HUES6 (cell line): ENCODE measurements around the gene MEN1.

Experiments
- H3K27ac ChIP-seq: 2 replicates; pipeline ENCODE4 v1.7.0; 2013; ENCODE audit warnings: low read depth, mild to moderate bottlenecking, low read length, inconsistent platforms
- H3K27me3 ChIP-seq: 2 replicates; pipeline ENCODE4 v1.6.1; 2013; ENCODE audit warnings: low read length; ENCODE audit not compliant: control insufficient read depth, insufficient read depth
- H3K36me3 ChIP-seq: 2 replicates; pipeline ENCODE4 v1.6.1; 2013; ENCODE audit warnings: low read length; ENCODE audit not compliant: control insufficient read depth, insufficient read depth
- H3K4me1 ChIP-seq: 2 replicates; pipeline ENCODE4 v1.6.1; 2013; ENCODE audit warnings: low read length; ENCODE audit not compliant: control insufficient read depth, insufficient read depth
- H3K4me3 ChIP-seq: 2 replicates; pipeline ENCODE4 v1.5.1; 2013; ENCODE audit warnings: low read depth, low read length
- H3K9ac ChIP-seq: one replicate; pipeline ENCODE4 v1.6.1; 2013; ENCODE audit warnings: mild to moderate bottlenecking, low read length
- H3K9me3 ChIP-seq: 2 replicates; pipeline ENCODE4 v1.6.1; 2013; ENCODE audit warnings: low read depth, low read length; ENCODE audit not compliant: control insufficient read depth, insufficient read depth

The MEN1 gene

DNA sequence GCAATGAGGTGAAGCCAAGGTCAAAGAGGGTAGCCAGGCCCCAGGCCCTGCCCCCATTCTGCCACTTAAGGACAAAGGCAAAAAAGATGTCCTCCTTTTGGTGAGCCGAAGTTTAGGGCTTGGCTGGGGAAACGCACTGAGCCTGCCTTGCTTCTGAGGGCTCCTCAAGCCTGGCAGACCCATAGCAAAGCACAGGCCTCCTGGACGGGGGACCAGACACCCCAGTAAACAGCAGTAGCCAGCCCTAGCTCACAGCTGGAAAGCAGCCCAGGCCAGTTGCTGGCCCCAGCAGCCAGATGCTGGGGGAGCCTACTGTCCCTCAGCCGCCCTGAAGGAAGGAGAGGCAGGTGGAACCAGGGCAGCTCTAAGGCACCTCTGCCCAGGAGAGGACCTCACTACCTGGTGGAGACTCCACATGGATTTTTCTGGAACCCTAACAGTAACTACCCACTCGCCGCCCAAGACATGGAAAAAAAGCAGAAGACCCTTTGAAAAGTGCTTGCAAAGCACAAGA is 46.8 kb downstream of the MEN1 start:
- Histone ChIP-seq H3K27ac (peak overlapping the region; percentile 83), H3K9ac (peak overlapping the region; percentile 60), H3K27me3 (no peaks in the 10 kb centered on the region), H3K9me3 (no peaks in the 10 kb centered on the region), H3K4me1 (peaks cover 71% of the 10 kb centered on the region), H3K4me3 (peak overlapping the region; percentile 8; the same call in 1 of the 2 replicates), H3K36me3 (peaks cover 51% of the 10 kb centered on the region)

DNA sequence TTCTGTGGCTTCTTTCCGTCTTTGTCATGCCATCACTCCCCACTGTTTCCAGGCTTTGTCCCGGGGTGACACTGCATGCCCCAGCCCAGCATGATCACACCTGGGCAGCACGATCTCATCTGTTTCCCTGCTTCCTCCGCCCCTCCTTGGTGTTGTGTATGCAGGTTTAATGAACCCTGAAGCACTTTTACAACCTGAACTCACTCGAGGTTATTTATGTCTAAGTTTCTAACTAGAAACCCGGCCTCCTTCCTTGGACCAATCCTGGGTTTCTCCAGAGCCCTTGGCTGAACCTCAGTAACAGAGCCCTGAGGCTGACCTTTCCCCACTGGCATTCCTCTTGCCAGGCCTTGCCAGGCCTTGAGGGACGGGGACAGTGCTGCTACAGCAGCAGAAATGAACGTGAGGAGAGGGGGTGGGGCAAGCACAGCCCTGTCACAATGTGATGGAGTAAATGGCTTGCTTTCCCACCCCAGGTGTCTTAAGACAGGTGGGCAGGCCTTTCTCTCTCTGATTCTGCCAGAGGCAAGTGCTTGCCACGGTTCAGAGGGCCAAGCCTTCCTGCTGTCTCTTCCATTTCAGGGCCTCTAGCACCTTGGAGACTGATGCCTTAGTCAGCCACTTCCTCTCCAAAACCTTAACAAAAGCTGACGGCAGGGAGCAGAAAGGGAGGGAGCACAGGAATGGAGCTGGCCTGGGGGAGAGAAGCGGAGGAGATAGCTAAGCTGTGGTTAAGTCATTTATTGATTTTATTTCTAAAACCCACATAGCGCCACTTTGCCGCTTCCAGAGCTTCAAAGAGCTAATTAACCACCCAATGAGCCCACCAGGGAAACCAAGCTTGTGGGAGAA is 47.5 kb downstream of the MEN1 start:
- Histone ChIP-seq H3K9ac (peak overlapping the region; percentile 60), H3K4me3 (peak overlapping the region; percentile 8; the same call in 1 of the 2 replicates), H3K27ac (peak overlapping the region; percentile 83), H3K9me3 (no peaks in the 10 kb centered on the region), H3K36me3 (peaks cover 45% of the 10 kb centered on the region), H3K4me1 (peaks cover 71% of the 10 kb centered on the region), H3K27me3 (no peaks in the 10 kb centered on the region)

DNA sequence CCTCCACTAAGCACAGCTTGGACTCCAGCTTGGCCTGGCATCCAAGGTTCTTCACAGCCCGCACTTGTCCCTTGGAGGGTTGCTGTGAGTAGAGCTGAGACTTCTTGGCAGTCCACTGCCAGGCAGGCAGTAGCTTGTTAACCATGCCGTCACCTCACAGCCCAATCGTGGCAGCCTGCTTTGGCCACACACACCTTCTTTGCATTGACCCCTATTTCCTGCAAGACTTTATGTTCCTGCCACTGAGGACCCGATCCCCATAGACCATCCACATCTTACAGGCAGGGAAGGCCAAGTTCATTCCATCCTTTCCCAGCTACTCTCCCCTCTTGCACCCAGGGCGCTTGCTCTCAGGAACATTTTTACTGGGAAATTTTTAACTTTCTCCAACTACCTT is 48.1 kb downstream of the MEN1 start:
- Histone ChIP-seq H3K27ac (peak overlapping the region; percentile 83), H3K4me1 (peaks cover 68% of the 10 kb centered on the region), H3K9ac (peak overlapping the region; percentile 60), H3K36me3 (peaks cover 38% of the 10 kb centered on the region), H3K4me3 (no peak overlapping the region; the same call in 1 of the 2 replicates), H3K27me3 (no peaks in the 10 kb centered on the region), H3K9me3 (no peaks in the 10 kb centered on the region)

DNA sequence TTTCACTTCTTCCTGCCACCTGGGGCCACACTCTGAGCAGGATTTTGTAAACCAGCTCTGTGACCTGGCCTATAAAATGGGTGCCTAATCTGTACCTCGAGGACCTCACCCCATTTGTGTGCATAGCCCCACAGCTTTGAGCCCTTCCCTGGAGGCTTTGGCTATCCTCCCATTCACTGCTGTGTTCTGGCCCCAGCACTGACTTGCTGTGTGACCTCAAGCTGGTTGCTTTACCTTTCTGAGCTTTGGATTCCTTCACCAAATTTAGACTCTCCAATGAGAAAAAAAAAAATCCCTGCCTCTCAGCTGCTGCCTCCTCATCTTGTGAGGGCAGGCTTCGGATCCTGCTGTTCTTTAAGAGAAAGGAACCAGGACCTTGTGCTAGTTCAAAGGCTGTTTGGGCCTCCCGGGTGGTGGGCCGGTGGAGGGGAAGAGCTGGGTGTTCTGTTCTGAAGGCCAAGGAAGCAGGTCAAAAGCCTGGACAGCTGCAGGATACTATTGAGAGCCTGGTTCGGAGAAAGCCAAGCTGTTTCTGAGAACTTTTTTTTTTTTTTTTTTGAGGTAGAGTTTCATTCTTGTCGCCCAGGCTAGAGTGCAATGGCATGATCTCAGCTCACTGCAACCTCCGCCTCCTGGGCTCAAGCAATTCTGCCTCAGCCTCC is 49.5 kb downstream of the MEN1 start:
- no peak overlapping the region for H3K27ac ChIP-seq
- H3K4me1 ChIP-seq = peaks cover 62% of the 10 kb centered on the region
- no peaks in the 10 kb centered on the region for H3K9me3 ChIP-seq
- no peak overlapping the region for H3K9ac ChIP-seq
- no peaks in the 10 kb centered on the region for H3K27me3 ChIP-seq
- H3K4me3 ChIP-seq = no peak overlapping the region
- H3K36me3 ChIP-seq = peaks cover 28% of the 10 kb centered on the region

DNA sequence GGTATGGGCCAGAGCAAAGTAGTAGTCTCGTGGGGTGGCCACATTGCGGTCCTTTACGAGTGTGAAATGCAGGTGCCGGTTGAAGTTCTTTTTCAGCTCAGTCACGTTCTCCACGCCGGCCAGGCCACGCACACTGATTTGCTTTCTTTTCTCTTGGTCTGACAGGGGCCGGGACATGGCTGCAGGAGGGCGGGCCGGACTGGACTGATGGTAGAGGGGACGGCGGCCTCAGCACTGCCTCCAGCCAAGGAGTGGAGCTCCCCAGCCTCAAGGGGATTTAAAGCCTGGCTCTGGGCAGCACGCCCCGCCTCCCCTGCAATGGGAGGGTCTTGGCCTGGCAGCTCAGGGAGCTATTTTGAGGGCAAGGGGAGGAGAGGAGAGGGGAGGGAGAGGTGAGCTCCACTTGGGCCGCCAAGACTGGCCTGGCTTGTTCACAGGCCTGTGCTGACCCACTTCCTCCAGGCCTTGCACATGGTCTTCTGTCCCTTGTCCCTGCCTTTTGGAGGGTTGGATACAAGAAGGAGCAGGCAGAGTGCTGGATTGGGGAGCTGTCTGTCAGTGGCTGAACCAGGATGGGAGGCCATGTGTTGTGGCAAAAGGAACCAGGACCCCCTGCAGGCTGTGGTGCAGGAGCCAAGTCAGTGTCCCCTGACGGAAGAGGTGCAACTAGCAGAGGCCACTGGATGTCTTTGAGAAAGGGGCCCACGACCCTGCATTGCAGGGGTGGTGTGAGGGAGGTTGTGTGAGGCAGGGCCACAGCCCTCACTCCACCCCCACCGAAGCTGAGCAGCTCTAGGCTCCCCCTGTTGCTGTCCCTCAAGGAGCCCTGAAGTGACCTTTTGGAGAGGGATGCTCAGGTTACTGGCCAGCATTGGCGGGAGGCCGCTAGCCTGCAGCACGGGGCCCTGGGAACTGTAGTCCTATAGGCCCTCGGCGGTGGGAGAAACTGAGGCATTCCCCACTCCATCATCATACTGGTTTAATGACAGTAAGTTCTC is 50.3 kb downstream of the MEN1 start, which contains the start of gene PYGM:
TSS of gene PYGM (minus strand) at position 253 of the 998 bp plus-strand sequence. CDS start at position 177, 76 bp downstream.
- Histone ChIP-seq H3K9me3 (no peaks in the 10 kb centered on the region), H3K36me3 (peaks cover 20% of the 10 kb centered on the region), H3K9ac (peak within 1 kb of the TSS; percentile 34), H3K27ac (no peak within 1 kb of the TSS), H3K4me1 (peaks cover 56% of the 10 kb centered on the region), H3K4me3 (no peak within 1 kb of the TSS), H3K27me3 (no peaks in the 10 kb centered on the region)

DNA sequence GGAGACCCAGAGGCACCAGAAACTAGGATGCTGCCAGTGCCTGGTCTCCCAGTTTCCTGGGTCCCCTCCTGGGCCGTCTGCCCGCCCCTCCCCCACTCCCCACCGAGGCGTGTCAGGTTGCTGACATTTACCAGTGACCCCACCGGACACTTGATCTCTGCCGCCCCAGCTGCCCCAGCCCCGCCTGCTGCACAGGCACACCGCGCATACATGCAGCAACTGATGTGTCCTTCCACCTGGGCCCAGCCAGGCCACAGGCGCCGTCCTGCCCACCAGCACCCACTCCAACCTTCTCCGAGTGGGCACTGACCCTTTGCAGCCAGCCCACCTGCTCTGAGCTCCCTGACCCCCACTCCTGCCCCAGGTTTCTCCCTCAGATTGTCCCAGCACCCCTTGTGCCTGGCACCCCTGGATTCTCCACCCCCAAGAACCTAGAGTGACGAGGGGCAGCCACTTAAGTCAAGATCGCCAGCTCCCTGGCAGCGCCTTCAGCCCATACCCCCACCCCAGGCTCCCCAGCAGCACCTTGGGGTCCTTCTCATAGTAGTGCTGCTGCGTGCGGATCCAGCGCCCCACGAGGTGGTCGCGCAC is 51.1 kb downstream of the MEN1 start:
- H3K36me3 ChIP-seq = peaks cover 12% of the 10 kb centered on the region
- no peaks in the 10 kb centered on the region for H3K27me3 ChIP-seq
- no peak overlapping the region for H3K27ac ChIP-seq
- peaks cover 52% of the 10 kb centered on the region for H3K4me1 ChIP-seq
- no peak overlapping the region for H3K4me3 ChIP-seq
- H3K9ac ChIP-seq = no peak overlapping the region
- no peaks in the 10 kb centered on the region for H3K9me3 ChIP-seq

DNA sequence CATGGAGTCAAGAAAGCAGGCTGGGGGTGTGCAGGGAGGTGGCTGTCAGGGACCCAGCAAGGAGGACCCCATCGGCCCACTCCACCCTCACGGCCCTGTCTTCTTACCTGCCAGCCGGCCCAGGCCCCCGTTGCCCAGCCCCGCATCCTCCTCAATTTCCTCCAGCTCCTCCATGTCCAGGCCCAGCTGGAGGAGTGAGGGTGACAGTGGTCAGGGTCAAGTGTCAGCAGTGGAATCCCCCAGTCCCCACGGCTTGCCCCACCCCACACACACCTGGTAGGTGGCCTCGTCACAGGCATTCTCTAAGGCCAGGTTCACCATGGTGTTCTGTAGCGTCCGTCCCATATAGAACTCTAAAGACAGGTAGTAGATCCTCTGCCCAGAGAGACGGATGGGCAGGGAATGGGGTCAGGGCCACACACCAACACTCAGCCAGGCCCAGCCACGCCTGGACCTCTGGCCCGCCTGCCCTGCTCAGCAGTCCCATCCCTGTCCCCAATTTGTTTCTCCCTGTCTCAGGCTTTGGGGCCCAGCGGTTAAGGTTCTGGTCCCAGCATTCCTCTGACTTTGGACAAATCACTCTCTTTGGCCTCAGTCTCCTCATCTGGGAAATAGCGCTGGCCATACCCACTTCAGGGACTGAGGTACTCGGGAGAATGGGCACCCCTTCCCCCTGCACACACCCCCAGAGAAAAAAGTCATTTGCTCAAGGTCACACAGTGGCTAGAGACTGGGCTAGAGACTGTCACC is 51.8 kb downstream of the MEN1 start:
- peaks cover 45% of the 10 kb centered on the region for H3K4me1 ChIP-seq
- no peak overlapping the region for H3K9ac ChIP-seq
- H3K9me3 ChIP-seq = no peaks in the 10 kb centered on the region
- H3K4me3 ChIP-seq = no peak overlapping the region
- peaks cover 5% of the 10 kb centered on the region; the same call in 1 of the 2 replicates for H3K36me3 ChIP-seq
- no peak overlapping the region for H3K27ac ChIP-seq
- no peaks in the 10 kb centered on the region for H3K27me3 ChIP-seq

DNA sequence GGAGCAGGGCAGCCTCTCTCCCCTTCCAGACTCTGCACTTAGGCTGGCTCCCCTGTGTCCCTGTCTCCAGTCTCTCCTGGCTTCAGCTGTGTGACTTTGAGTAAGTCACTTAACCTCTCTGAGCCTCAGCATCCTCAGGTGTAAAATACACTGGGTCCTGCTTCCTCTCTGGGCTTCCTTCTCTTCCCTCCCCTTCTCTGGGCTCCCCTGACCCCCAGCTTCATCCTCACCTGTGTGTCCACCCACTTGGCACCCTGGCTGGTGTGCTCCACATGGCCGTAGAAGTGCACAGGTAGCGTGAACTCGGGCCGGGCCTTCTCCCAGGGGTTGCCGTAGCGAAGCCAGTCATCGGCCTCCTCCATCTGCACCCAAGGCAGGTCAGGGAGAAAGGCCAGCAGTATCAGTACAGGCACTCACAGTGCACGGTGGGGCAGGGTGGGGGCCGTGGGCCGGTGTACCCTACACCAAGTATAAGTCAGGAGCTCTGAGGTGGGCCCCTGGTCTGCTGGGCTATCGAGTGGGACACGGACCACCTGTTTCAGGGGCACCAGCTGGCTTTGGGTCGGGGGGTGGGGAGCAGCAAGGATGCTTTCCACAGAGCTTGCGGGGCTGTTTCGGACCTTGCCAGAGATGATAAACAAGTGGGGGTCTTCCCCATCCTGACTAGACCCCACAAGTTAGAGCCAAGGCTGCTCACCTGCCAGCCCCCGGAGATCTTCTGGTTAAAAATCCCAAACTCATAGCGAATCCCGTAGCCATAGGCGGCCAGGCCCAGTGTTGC is 52.6 kb downstream of the MEN1 start:
- Histone ChIP-seq H3K36me3 (0 out of 2 replicates have a peak, but pooled peaks cover under 1% of the 10 kb centered on the region), H3K4me3 (no peak overlapping the region), H3K9ac (no peak overlapping the region), H3K4me1 (peaks cover 37% of the 10 kb centered on the region), H3K9me3 (no peaks in the 10 kb centered on the region), H3K27me3 (no peaks in the 10 kb centered on the region), H3K27ac (no peak overlapping the region)

DNA sequence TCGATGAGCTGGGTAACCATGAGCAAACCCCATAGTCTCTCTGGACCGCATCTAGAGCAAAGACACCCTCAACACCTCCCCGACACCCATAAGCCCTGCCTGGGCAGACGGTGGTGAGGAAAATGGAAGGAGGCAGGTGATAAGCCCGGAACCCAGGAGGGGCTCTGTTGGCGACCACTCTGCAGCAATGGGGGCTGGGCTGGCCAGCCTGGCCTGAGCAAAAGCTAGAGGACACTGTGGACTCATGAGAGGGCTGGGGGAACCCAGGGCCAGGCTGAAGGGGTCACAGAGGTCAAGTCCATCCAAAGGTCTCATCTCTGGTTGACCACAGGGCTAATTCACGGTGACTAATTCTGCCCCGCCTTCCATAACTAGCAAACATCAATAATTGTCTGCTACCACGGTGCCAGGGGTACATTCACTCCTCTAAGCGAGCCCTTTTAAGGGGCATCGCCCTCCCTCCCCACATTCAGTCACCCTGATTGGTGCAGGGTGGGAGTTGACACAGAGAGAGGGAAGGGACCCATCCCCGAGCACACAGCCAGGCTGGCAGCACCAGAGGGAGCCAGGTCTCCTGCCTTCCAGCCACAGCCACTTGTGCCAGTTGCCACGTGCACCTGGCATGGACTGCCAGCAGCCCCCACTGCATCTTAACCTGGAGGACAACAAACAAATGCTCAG is 54.5 kb downstream of the MEN1 start:
- H3K27ac ChIP-seq = no peak overlapping the region
- no peaks in the 10 kb centered on the region for H3K9me3 ChIP-seq
- H3K4me3 ChIP-seq = no peak overlapping the region
- H3K36me3 ChIP-seq = no peaks in the 10 kb centered on the region
- H3K4me1 ChIP-seq = peaks cover 21% of the 10 kb centered on the region
- no peak overlapping the region for H3K9ac ChIP-seq
- H3K27me3 ChIP-seq = no peaks in the 10 kb centered on the region
